Transverse colon (tissue), 4 donors: ENCODE data around the gene RIMBP2.

Source experiments
- EP300 ChIP-seq: sonication (generic); formaldehyde crosslinking; IDR thresholded peaks from one replicate; pipeline ENCODE4 v1.6.1; 2017; ENCODE audit warnings: antibody characterized with exemption, low read depth
- POLR2A ChIP-seq: fragments of 450-650 bp; IDR thresholded peaks from one replicate; pipeline ENCODE4 v1.6.1; 2016; ENCODE audit warnings: antibody characterized with exemption, mild to moderate bottlenecking, moderate library complexity
- POLR2AphosphoS5 ChIP-seq, 3 donors: sonication (generic); formaldehyde crosslinking; IDR thresholded peaks; one replicate each; pipeline ENCODE4 v1.6.1; 2016; ENCODE audit warnings: antibody characterized with exemption in 3 of 3
- TF ChIP-seq, protein P1 (sequence below), 5 experiments: fragments of 200-600 bp in 3 of 5; fragments of 450-650 bp in 2 of 5; sonication (generic) in 3 of 5; IDR thresholded peaks; 1 replicate in 2 of 5; 2 replicates in 3 of 5; pipeline ENCODE4 v1.5.1; 2016 to 2017; ENCODE audit warnings: antibody characterized with exemption in 5 of 5, inconsistent platforms in 3 of 5, mild to moderate bottlenecking in 2 of 5, moderate library complexity in 1 of 5

DNA sequence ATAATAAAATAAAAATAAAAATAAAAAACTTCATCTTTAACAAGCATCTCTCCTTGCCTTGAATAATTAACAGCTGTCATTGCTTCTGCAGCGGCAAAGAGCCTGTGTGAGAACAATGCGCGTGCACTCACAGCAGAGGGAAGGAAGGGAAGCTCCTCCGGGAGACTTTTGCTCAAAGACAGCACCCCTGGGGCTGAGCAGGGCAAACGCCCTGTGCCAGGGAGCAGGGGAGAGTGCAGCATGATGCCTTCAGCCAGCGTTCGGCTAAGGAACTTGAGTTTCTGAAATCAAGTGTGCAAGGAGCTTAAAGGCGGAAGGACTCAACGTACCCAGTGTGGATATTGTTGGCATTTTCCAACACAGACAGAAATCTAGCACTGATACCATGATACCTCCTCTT lies 120.5 kb downstream of the RIMBP2 start:
- TF ChIP-seq, protein P1, sequence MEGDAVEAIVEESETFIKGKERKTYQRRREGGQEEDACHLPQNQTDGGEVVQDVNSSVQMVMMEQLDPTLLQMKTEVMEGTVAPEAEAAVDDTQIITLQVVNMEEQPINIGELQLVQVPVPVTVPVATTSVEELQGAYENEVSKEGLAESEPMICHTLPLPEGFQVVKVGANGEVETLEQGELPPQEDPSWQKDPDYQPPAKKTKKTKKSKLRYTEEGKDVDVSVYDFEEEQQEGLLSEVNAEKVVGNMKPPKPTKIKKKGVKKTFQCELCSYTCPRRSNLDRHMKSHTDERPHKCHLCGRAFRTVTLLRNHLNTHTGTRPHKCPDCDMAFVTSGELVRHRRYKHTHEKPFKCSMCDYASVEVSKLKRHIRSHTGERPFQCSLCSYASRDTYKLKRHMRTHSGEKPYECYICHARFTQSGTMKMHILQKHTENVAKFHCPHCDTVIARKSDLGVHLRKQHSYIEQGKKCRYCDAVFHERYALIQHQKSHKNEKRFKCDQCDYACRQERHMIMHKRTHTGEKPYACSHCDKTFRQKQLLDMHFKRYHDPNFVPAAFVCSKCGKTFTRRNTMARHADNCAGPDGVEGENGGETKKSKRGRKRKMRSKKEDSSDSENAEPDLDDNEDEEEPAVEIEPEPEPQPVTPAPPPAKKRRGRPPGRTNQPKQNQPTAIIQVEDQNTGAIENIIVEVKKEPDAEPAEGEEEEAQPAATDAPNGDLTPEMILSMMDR (IDR thresholded peaks at IDR 0.05): no peak
- TF ChIP-seq POLR2A (no peak), EP300 (no peak), POLR2AphosphoS5 (IDR thresholded peaks at IDR 0.05) (no peak)
